ENCODE results near the gene RFXAP.

The RFXAP gene

GRCh38 chr13:36813225-36813624 lies 5.8 kb upstream of the RFXAP start:
- no peak overlapping the region for H3K4me3 ChIP-seq (replicated peaks in 1 of 2; ENCODE audit: low read depth in 2 of 2, low read length in 2 of 2)
- DNase-seq (ENCODE audit: low read depth in 2 of 2) = no peak
- TF ChIP-seq, protein P1, sequence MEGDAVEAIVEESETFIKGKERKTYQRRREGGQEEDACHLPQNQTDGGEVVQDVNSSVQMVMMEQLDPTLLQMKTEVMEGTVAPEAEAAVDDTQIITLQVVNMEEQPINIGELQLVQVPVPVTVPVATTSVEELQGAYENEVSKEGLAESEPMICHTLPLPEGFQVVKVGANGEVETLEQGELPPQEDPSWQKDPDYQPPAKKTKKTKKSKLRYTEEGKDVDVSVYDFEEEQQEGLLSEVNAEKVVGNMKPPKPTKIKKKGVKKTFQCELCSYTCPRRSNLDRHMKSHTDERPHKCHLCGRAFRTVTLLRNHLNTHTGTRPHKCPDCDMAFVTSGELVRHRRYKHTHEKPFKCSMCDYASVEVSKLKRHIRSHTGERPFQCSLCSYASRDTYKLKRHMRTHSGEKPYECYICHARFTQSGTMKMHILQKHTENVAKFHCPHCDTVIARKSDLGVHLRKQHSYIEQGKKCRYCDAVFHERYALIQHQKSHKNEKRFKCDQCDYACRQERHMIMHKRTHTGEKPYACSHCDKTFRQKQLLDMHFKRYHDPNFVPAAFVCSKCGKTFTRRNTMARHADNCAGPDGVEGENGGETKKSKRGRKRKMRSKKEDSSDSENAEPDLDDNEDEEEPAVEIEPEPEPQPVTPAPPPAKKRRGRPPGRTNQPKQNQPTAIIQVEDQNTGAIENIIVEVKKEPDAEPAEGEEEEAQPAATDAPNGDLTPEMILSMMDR (IDR thresholded peaks at IDR 0.05; ENCODE audit: low read depth, low read length) = no peak

DNA sequence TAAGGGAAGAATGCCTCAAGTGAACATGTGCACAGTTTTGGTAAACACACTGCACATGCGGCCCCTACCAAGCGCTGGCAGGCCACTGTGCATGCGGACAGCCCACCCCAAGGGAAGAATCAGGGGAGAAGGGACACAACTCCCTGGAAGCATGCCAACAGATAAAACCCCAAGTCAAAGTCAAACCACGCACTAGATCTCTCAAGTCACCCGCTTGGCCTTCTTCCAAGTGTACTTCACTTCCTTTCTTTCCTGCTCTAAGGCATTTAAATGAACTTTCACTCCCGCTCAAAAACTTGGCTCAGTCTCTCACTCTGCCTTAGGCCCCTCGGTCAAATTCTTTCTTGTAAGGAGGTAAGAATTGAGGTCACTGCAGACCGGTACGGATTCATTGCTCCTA lies 4.6 kb upstream of the RFXAP start:
- H3K4me3 ChIP-seq (replicated peaks in 1 of 2; ENCODE audit: low read depth in 2 of 2, low read length in 2 of 2) = no peak overlapping the region
- TF ChIP-seq, protein P1 (IDR thresholded peaks at IDR 0.05; ENCODE audit: low read depth, low read length) = no peak
- DNase-seq (ENCODE audit: low read depth in 2 of 2) = peak; percentile 17 to 46

DNA sequence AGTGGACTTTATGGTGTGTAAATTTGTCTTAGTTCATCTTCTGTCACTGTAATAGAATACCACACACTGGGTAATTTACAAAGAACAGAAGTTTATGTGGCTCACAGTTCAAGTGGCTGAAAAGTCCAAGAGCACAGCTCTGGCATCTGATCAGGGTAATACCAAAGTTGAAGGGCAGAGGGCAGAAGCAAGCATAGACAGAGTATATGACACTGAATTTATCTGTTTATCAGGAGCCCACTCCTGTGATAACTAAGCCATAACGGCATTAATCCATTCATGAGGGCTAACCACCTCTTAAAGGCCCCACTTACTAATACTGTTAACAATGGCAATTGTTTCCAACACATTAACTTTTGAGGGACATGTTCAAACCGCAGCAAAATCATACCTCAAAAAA lies 4.0 kb upstream of the RFXAP start:
- H3K4me3 ChIP-seq (replicated peaks in 1 of 2; ENCODE audit: low read depth in 2 of 2, low read length in 2 of 2) = no peak overlapping the region
- peak in 1 of 2 donors; percentile 22 for DNase-seq (ENCODE audit: low read depth in 2 of 2)
- TF ChIP-seq, protein P1 (IDR thresholded peaks at IDR 0.05; ENCODE audit: low read depth, low read length) = peak; percentile 49

DNA sequence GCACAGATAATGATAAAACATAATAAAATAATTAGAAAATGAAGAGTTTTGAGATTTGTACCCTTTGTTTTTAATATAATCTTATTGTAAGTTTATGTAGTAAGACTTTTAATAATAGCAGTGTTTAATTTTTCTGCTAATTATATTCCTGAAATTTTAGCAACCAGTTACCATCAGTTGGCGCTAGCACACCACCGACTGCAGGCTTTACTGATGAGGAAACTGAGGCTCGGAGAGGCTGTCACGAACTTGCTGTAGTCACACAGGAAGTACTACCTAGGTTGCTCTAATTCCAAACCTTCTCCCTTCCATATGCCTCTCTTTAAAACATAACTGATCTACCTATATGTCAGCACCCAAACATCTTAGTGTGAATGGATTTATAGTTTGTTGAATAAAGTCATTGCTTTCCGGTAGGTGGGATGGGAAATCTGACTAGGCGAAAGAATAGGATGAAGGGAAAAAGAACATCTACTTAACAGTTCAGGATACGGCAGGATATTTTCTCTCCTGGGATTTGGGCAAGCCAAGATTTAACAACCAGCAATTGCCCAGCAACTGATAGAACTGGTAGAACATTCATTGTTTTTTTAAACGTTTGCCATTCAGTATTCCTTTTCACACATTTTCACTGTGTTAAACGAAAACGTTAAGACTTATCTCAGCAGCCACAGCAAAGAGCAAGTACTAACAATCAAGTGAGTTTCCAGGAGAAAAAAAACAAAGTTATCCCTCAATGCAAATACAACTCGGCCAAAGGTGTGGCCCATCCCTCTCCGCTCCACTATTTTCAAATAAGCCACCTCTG lies 822 bp upstream of the RFXAP start:
- TF ChIP-seq, protein P1 (IDR thresholded peaks at IDR 0.05; ENCODE audit: low read depth, low read length) = no peak
- peak overlapping the region; percentile 81 to 83 for H3K4me3 ChIP-seq (replicated peaks in 1 of 2; ENCODE audit: low read depth in 2 of 2, low read length in 2 of 2)
- peak in 1 of 2 donors; percentile 33 for DNase-seq (ENCODE audit: low read depth in 2 of 2)

DNA sequence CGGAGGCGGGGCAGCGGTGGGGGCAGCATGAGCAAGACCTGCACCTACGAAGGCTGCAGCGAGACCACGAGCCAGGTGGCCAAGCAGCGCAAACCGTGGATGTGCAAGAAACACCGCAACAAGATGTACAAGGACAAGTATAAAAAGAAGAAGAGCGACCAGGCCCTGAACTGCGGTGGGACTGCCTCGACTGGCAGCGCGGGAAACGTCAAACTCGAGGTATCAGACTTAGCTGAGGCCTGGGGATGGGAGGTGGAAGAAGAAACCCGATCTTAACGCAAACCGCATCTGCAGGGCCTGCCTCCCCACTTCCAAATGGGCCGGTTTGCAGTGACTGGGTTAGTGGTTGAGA lies 693 bp downstream of the RFXAP start:
- TF ChIP-seq, protein P1 (IDR thresholded peaks at IDR 0.05; ENCODE audit: low read depth, low read length) = no peak
- peak overlapping the region; percentile 81 to 83 for H3K4me3 ChIP-seq (replicated peaks in 1 of 2; ENCODE audit: low read depth in 2 of 2, low read length in 2 of 2)
- DNase-seq (ENCODE audit: low read depth in 2 of 2) = peak; percentile 22 to 38

- TF ChIP-seq, protein P1 (IDR thresholded peaks at IDR 0.05; ENCODE audit: low read depth, low read length) = no peak
- peak in 1 of 2 donors; percentile 21 for DNase-seq (ENCODE audit: low read depth in 2 of 2)
- peak overlapping the region; percentile 81 to 83 for H3K4me3 ChIP-seq (replicated peaks in 1 of 2; ENCODE audit: low read depth in 2 of 2, low read length in 2 of 2)
Measured at GRCh38 chr13:36820222-36820621, 1.2 kb downstream of the RFXAP start.
